ENCODE measurements around the gene CDH23.

- TF ChIP-seq CTCF (IDR thresholded peaks at IDR 0.05; ENCODE audit: low read depth, low read length, poor library complexity, severe bottlenecking) (no peak), EZH2phosphoT487 (IDR thresholded peaks at IDR 0.05; ENCODE audit: borderline replicate concordance, low read length) (no peak)
Observed at GRCh38 chr10:71553432-71553831, 156.7 kb downstream of the CDH23 start.
